Stromal cell of bone marrow (primary cell): Measurements from ENCODE around the gene TPGS1.

Experiments
- DNase-seq: peaks from one replicate; pipeline ENCODE4 v3.0.0-alpha.2; 2012; ENCODE audit warnings: low read depth

The TPGS1 gene

GRCh38 chr19:539429-540030 is 32.2 kb downstream of the TPGS1 start:
- DNase-seq: no peak

GRCh38 chr19:540867-541637 is 33.8 kb downstream of the TPGS1 start:
- DNase-seq: no peak

- no peak for DNase-seq
Measured at GRCh38 chr19:541699-542098, 34.4 kb downstream of the TPGS1 start.

- no peak for DNase-seq
Measured at GRCh38 chr19:542173-542866, 35.0 kb downstream of the TPGS1 start.

GRCh38 chr19:543910-544608 is 36.8 kb downstream of the TPGS1 start, which contains the start of gene GZMM:
TSS of gene GZMM (plus strand) at chr19:544053. CDS start at chr19:544072, 19 bp downstream.
- no peak for DNase-seq

- DNase-seq: no peak
Measured at GRCh38 chr19:547117-547516, 39.8 kb downstream of the TPGS1 start.

- no peak for DNase-seq
Measured at GRCh38 chr19:547836-548720, 40.8 kb downstream of the TPGS1 start.

- DNase-seq: no peak
Measured at GRCh38 chr19:548886-549830, 41.9 kb downstream of the TPGS1 start.

- no peak for DNase-seq
Measured at GRCh38 chr19:554817-555216, 47.5 kb downstream of the TPGS1 start.

- DNase-seq: no peak
Measured at GRCh38 chr19:555474-555808, 48.1 kb downstream of the TPGS1 start.

- no peak for DNase-seq
Measured at GRCh38 chr19:556611-557382, 49.5 kb downstream of the TPGS1 start.

GRCh38 chr19:558770-559439 is 51.6 kb downstream of the TPGS1 start:
- no peak for DNase-seq

- no peak for DNase-seq
Measured at GRCh38 chr19:560121-560520, 52.8 kb downstream of the TPGS1 start.

GRCh38 chr19:566403-566802 is 59.1 kb downstream of the TPGS1 start:
- DNase-seq: no peak

- no peak for DNase-seq
Measured at GRCh38 chr19:566844-567243, 59.5 kb downstream of the TPGS1 start.

- no peak for DNase-seq
Measured at GRCh38 chr19:567296-567900, 60.1 kb downstream of the TPGS1 start.
